Sigmoid colon (tissue), 4 donors: ENCODE measurements around the gene ANKS1A.

Source experiments
- CTCF ChIP-seq, 4 experiments: fragments of 450-650 bp in 3 of 4; fragments of 200-600 bp in 1 of 4; IDR thresholded peaks; one replicate each; pipeline ENCODE4 v1.5.1; 2016 to 2019; ENCODE audit warnings: antibody characterized with exemption in 4 of 4, mild to moderate bottlenecking in 3 of 4, moderate library complexity in 2 of 4
- EP300 ChIP-seq, 4 donors: sonication (generic); formaldehyde crosslinking; IDR thresholded peaks; one replicate each; pipeline ENCODE4 v1.6.1; 2017; ENCODE audit warnings: antibody characterized with exemption in 4 of 4
- POLR2A ChIP-seq, 2 donors: fragments of 450-650 bp; IDR thresholded peaks; one replicate each; pipeline ENCODE4 v1.6.1; 2016; ENCODE audit warnings: antibody characterized with exemption in 2 of 2, mild to moderate bottlenecking in 2 of 2, moderate library complexity in 2 of 2
- POLR2AphosphoS5 ChIP-seq, 4 donors: sonication (generic); formaldehyde crosslinking; IDR thresholded peaks; one replicate each; pipeline ENCODE4 v1.6.1; 2017; ENCODE audit warnings: antibody characterized with exemption in 4 of 4

- TF ChIP-seq CTCF (IDR thresholded peaks at IDR 0.05): peak; percentile 84 to 91 (median 88)
- no peak for TF ChIP-seq EP300 (IDR thresholded peaks at IDR 0.05)
- no peak for TF ChIP-seq POLR2A (IDR thresholded peaks at IDR 0.05)
- no peak for TF ChIP-seq POLR2AphosphoS5 (IDR thresholded peaks at IDR 0.05)
These were observed 251.0 kb downstream of the ANKS1A start for GRCh38 chr6:35139924-35140638.
